HepG2 (cell line): ENCODE measurements around the gene OTUD6A.

Experiments
- FOXA1 ChIP-seq, 2 experiments: fragments of 450-650 bp in 1 of 2; sonication (generic) in 1 of 2; formaldehyde crosslinking in 1 of 2; IDR thresholded peaks; 2 replicates each; pipeline versions ENCODE4 v1.4.0 to v1.6.1; 2016 to 2020; ENCODE audit warnings: missing genetic modification reagents in 1 of 2
- KAT2B ChIP-seq: fragments of 150-350 bp; IDR thresholded peaks from 2 replicates; pipeline ENCODE4 v1.6.1; 2014; ENCODE audit warnings: low read depth, low read length, borderline replicate concordance
- MIER2 ChIP-seq: IDR thresholded peaks from 2 replicates; pipeline ENCODE4 v1.6.1; 2016; ENCODE audit warnings: missing biosample characterization, missing genetic modification reagents
- NCOA5 ChIP-seq: sonication (generic); formaldehyde crosslinking; IDR thresholded peaks from 2 replicates; pipeline ENCODE4 v1.4.0; 2020; ENCODE audit warnings: missing genetic modification reagents
- POLR2A ChIP-seq, 2 experiments: IDR thresholded peaks; 2 replicates each; pipeline ENCODE4 v1.6.1; 2011; ENCODE audit warnings: low read depth in 2 of 2, low read length in 2 of 2, mild to moderate bottlenecking in 1 of 2, moderate library complexity in 1 of 2; ENCODE audit not compliant: insufficient read depth in 1 of 2
- RERE ChIP-seq: IDR thresholded peaks from 2 replicates; pipeline ENCODE4 v1.6.1; 2016; ENCODE audit warnings: low read depth, missing genetic modification reagents, missing compliant biosample characterization
- SRY ChIP-seq: sonication (generic); formaldehyde crosslinking; IDR thresholded peaks from 2 replicates; pipeline ENCODE4 v1.8.0; 2022; ENCODE audit warnings: mild to moderate bottlenecking, missing genetic modification reagents
- TAF1 ChIP-seq: sonication (generic); formaldehyde crosslinking; IDR thresholded peaks from 2 replicates; pipeline ENCODE4 v1.4.0; 2020; ENCODE audit warnings: missing genetic modification reagents
- TBL1XR1 ChIP-seq: fragments of 150-350 bp; IDR thresholded peaks from 2 replicates; pipeline ENCODE4 v1.6.1; 2014; ENCODE audit warnings: borderline replicate concordance, low read length; ENCODE audit not compliant: partially characterized antibody
- ZNF619 ChIP-seq: sonication (generic); formaldehyde crosslinking; IDR thresholded peaks from 2 replicates; pipeline ENCODE4 v1.4.0; 2020; ENCODE audit warnings: mild to moderate bottlenecking, missing genetic modification reagents
- TF ChIP-seq, protein P1 (sequence below): sonication (generic); formaldehyde crosslinking; IDR thresholded peaks from 2 replicates; pipeline ENCODE4 v1.4.0; 2020; ENCODE audit warnings: missing genetic modification reagents, mild to moderate bottlenecking, borderline replicate concordance
- TF ChIP-seq, protein P2 (sequence below): sonication (generic); formaldehyde crosslinking; IDR thresholded peaks from 2 replicates; pipeline ENCODE4 v1.5.0; 2020; ENCODE audit warnings: mild to moderate bottlenecking, missing genetic modification reagents, moderate library complexity

DNA sequence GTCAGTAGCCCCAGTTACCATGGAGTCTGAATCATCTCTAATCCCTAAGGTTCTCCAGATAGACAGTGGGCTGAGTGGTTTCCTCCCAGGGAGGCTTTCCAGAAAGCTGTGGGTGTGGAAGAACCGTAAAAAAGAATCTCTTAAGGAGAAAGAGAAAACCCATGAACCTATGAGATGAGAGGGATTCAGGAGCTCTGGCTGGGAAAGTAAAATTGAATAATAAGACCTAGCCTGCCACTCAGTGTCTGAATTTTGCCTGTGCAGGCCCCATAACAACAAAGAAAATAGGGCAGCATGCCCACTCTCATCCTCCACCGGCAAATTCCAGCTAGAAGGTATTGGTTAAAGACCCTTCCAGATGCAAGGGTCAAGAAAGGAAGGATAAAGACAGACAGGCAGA lies 29.5 kb upstream of the OTUD6A start:
- TF ChIP-seq, protein P1, sequence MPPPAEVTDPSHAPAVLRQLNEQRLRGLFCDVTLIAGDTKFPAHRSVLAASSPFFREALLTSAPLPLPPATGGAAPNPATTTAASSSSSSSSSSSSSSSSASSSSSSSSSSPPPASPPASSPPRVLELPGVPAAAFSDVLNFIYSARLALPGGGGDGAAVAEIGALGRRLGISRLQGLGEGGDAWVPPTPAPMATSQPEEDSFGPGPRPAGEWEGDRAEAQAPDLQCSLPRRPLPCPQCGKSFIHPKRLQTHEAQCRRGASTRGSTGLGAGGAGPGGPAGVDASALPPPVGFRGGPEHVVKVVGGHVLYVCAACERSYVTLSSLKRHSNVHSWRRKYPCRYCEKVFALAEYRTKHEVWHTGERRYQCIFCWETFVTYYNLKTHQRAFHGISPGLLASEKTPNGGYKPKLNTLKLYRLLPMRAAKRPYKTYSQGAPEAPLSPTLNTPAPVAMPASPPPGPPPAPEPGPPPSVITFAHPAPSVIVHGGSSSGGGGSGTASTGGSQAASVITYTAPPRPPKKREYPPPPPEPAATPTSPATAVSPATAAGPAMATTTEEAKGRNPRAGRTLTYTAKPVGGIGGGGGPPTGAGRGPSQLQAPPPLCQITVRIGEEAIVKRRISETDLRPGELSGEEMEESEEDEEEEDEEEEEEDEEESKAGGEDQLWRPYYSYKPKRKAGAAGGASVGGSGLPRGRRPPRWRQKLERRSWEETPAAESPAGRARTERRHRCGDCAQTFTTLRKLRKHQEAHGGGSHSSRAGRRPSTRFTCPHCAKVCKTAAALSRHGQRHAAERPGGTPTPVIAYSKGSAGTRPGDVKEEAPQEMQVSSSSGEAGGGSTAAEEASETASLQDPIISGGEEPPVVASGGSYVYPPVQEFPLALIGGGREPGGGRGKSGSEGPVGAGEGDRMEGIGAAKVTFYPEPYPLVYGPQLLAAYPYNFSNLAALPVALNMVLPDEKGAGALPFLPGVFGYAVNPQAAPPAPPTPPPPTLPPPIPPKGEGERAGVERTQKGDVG (CRISPR knock-in tag) = no peak
- TF ChIP-seq SRY (no peak), TBL1XR1 (no peak), TAF1 (no peak), NCOA5 (no peak), POLR2A (IDR thresholded peaks at IDR 0.05; ENCODE audit: insufficient read depth in 1 of 2, low read depth in 2 of 2, low read length in 2 of 2) (no peak), ZNF619 (CRISPR knock-in tag) (no peak), KAT2B (no peak), RERE (no peak), MIER2 (no peak), FOXA1 (IDR thresholded peaks at IDR 0.05) (no peak), FOXA1 (CRISPR knock-in tag; IDR thresholded peaks at IDR 0.05) (no peak)
- TF ChIP-seq, protein P2, sequence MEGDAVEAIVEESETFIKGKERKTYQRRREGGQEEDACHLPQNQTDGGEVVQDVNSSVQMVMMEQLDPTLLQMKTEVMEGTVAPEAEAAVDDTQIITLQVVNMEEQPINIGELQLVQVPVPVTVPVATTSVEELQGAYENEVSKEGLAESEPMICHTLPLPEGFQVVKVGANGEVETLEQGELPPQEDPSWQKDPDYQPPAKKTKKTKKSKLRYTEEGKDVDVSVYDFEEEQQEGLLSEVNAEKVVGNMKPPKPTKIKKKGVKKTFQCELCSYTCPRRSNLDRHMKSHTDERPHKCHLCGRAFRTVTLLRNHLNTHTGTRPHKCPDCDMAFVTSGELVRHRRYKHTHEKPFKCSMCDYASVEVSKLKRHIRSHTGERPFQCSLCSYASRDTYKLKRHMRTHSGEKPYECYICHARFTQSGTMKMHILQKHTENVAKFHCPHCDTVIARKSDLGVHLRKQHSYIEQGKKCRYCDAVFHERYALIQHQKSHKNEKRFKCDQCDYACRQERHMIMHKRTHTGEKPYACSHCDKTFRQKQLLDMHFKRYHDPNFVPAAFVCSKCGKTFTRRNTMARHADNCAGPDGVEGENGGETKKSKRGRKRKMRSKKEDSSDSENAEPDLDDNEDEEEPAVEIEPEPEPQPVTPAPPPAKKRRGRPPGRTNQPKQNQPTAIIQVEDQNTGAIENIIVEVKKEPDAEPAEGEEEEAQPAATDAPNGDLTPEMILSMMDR (CRISPR knock-in tag) = no peak
